HCT116 (cell line): ENCODE results near the gene MYPN. TPM values are rescaled to one million over a fixed set of nuclear protein-coding genes. Genes with fewer than 3 reads are reported as not detected.

Experiments used
- ATAC-seq: fragments of 200-7000 bp; cut with Tn5 transposase; 2 replicates; pipeline ENCODE4 v1.9.1; 2020; ENCODE audit warnings: mild to moderate bottlenecking, moderate library complexity
- BruUV-seq: library from RNA; stranded (reverse); fragments of 400-500 nt; replicated peaks from 2 replicates; lab custom pipeline; 2021; lab: Mats Ljungman, UMichigan
- CTCF ChIA-PET: fragments of 300-600 bp; sonication (Branson Sonifier 250); formaldehyde crosslinking; loops from one replicate; lab custom pipeline; 2021; ENCODE audit warnings: antibody characterized with exemption; lab: Charles Lee
- POLR2A ChIA-PET: fragments of 300-600, 350-600 bp; sonication (Branson Sonifier 250); formaldehyde crosslinking; loops from one replicate; lab custom pipeline; 2021; ENCODE audit warnings: antibody characterized with exemption; lab: Charles Lee
- RAD21 ChIA-PET, 2 experiments: fragments of 300-600 bp; sonication (Branson Sonifier 250); formaldehyde crosslinking; loops; one replicate each; lab custom pipeline; 2023; ENCODE audit warnings: low total read pairs in 2 of 2; ENCODE audit not compliant: uncharacterized antibody in 2 of 2, unreplicated experiment in 2 of 2, low non-redundant PET in 1 of 2; lab: Charles Lee
- DNase-seq: peaks from one replicate; pipeline ENCODE4 v3.0.0-alpha.2; 2010; ENCODE audit warnings: low read depth, low spot score
- H2AFZ ChIP-seq: fragments of 200-600 bp; shearing (Covaris generic), sonication (generic); 2 replicates; pipeline ENCODE4 v1.6.1; 2017; ENCODE audit warnings: low read depth, mixed run types, mixed read lengths, antibody characterized with exemption, low read length; ENCODE audit not compliant: poor library complexity, severe bottlenecking
- H3K27ac ChIP-seq: 2 replicates; pipeline ENCODE4 v1.5.1; 2012; ENCODE audit warnings: low read depth, low read length
- H3K27me3 ChIP-seq: fragments of 200-600 bp; sonication (generic); 2 replicates; pipeline ENCODE4 v1.6.1; 2016; ENCODE audit warnings: mixed run types, low read length, mixed read lengths; ENCODE audit not compliant: insufficient read depth
- H3K36me3 ChIP-seq, 2 experiments: fragments of 200-500 bp in 1 of 2; fragments of 200-600 bp in 1 of 2; sonication (Bioruptor generic) in 1 of 2; sonication (generic) in 1 of 2; 2 replicates each; pipeline versions ENCODE4 v1.5.1 to v1.6.1; 2014 to 2016; ENCODE audit warnings: low read length in 2 of 2, inconsistent platforms in 1 of 2, mixed read lengths in 1 of 2, mixed run types in 1 of 2; ENCODE audit not compliant: insufficient read depth in 2 of 2, control insufficient read depth in 1 of 2
- H3K4me1 ChIP-seq, 2 experiments: fragments of 200-600 bp in 1 of 2; sonication (generic) in 1 of 2; 2 replicates each; pipeline versions ENCODE4 v1.5.1 to v1.6.1; 2012 to 2017; ENCODE audit warnings: low read length in 2 of 2, inconsistent platforms in 1 of 2, mild to moderate bottlenecking in 1 of 2, mixed read lengths in 1 of 2, mixed run types in 1 of 2, moderate library complexity in 1 of 2; ENCODE audit not compliant: insufficient read depth in 2 of 2, control insufficient read depth in 1 of 2
- H3K4me2 ChIP-seq: fragments of 200-600 bp; sonication (generic); 2 replicates; pipeline ENCODE4 v1.6.1; 2017; ENCODE audit warnings: mixed run types, low read length, mixed read lengths
- H3K4me3 ChIP-seq, 2 experiments: fragments of 200-600 bp in 1 of 2; sonication (generic) in 1 of 2; replicated peaks in 1 of 2; 2 replicates each; pipeline ENCODE4 v1.5.1; 2011 to 2016; ENCODE audit warnings: low read length in 2 of 2, control low read depth in 1 of 2, low read depth in 1 of 2, mild to moderate bottlenecking in 1 of 2, mixed read lengths in 1 of 2, mixed run types in 1 of 2
- H3K79me2 ChIP-seq: fragments of 200-600 bp; sonication (generic); 2 replicates; pipeline ENCODE4 v1.6.1; 2017; ENCODE audit warnings: mild to moderate bottlenecking, mixed run types, low read length, moderate library complexity, mixed read lengths; ENCODE audit not compliant: insufficient read depth
- H3K9ac ChIP-seq: fragments of 200-600 bp; sonication (generic); 2 replicates; pipeline ENCODE4 v1.6.1; 2016; ENCODE audit warnings: low read length, mixed read lengths
- H3K9me2 ChIP-seq: fragments of 200-600 bp; sonication (generic), shearing (Covaris generic); 2 replicates; pipeline ENCODE4 v1.6.1; 2017; ENCODE audit warnings: mixed run types, mild to moderate bottlenecking, moderate library complexity; ENCODE audit not compliant: insufficient read depth
- H3K9me3 ChIP-seq, 2 experiments: fragments of 200-500 bp in 1 of 2; fragments of 200-600 bp in 1 of 2; sonication (Bioruptor generic) in 1 of 2; sonication (generic) in 1 of 2; 2 replicates each; pipeline ENCODE4 v1.6.1; 2014 to 2017; ENCODE audit warnings: low read length in 2 of 2, mixed read lengths in 2 of 2, inconsistent platforms in 1 of 2, low read depth in 1 of 2, mild to moderate bottlenecking in 1 of 2, mixed run types in 1 of 2, moderate library complexity in 1 of 2; ENCODE audit not compliant: control insufficient read depth in 1 of 2, insufficient read depth in 1 of 2
- H4K20me1 ChIP-seq: fragments of 200-600 bp; sonication (generic), shearing (Covaris generic); 2 replicates; pipeline ENCODE4 v1.6.1; 2017; ENCODE audit warnings: mixed run types, mild to moderate bottlenecking, moderate library complexity; ENCODE audit not compliant: insufficient read depth
- EZH2phosphoT487 ChIP-seq: fragments of 200-600 bp; IDR thresholded peaks from 2 replicates; pipeline ENCODE4 v1.6.1; 2018; ENCODE audit warnings: antibody characterized with exemption, borderline replicate concordance
- POLR2AphosphoS5 ChIP-seq: IDR thresholded peaks from 2 replicates; pipeline ENCODE4 v1.6.1; 2011; ENCODE audit warnings: mild to moderate bottlenecking, low read depth, low read length, moderate library complexity
- intact Hi-C: fragments of 100-400 bp; cut with micrococcal nuclease; formaldehyde crosslinking; loops from 2 replicates; pipeline ENCODE4 v1.10.0; 2022
- total RNA-seq: library from RNA; stranded (reverse); gene quantifications from one replicate; pipeline ENCODE4 v1.2.1, GENCODE V29; 2021; ENCODE audit not compliant: unreplicated experiment
- TF ChIP-seq, protein P1 (sequence below): IDR thresholded peaks from 2 replicates; pipeline ENCODE4 v1.6.1; 2011; ENCODE audit warnings: mild to moderate bottlenecking, low read length, moderate library complexity; ENCODE audit not compliant: insufficient replicate concordance; ENCODE audit errors: extremely low read depth
- TF ChIP-seq, protein P2 (sequence below): IDR thresholded peaks from 2 replicates; pipeline ENCODE4 v1.6.1; 2012

MYPN gene
- total RNA-seq, 1 experiment from 2014 or later: 0.34 TPM

DNA sequence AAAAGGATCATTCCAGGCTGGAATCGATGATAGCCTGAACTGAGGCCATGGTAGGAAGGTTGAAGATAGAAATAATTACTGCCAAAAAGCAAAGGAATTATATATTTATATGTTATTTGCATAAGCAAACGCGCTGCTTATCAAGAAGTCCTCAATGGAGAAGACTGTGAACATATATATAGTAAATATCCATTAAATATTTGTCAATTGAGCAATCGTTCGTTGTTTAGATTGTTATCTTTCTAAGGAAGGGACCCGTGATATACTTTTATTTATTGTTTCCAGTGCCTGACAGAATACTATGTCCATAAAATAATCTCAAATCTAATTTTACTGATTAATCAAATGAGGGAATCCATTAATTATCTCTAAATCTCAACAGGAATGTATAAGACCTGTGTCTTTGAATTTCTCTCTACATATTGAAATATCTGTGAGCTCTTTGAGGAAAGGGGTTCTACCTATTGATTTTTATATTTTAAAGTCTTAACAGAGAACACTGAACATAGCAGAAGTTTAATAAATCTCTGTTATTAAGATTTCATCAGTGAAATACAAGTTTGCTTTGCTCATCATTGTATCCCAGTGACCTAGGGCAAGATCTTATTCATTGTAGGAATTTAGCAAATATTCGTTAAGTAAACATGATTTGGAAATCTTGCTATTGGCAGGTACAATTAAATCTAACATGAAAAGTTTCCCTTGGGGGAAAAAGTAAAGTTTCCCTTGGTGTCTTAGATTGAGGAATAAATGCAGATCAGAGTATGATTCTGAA lies 22.2 kb upstream of the MYPN start:
- no peak overlapping the region for H3K4me3 ChIP-seq
- no TSS peak for BruUV-seq

More for the DNA sequence above, 22.2 kb upstream of the MYPN start:
- Histone ChIP-seq H3K9me3 (no peaks in the 10 kb centered on the region), H2AFZ (peak overlapping the region; percentile 85), H3K9me2 (no peaks in the 10 kb centered on the region), H3K27me3 (no peaks in the 10 kb centered on the region), H3K9ac (peak overlapping the region; percentile 40), H3K4me1 (peaks cover 11 to 57% of the 10 kb centered on the region in 2 experiments), H3K79me2 (no peaks in the 10 kb centered on the region), H4K20me1 (no peaks in the 10 kb centered on the region), H3K36me3 (no peaks in the 10 kb centered on the region), H3K4me2 (peak overlapping the region; percentile 56), H3K27ac (no peak overlapping the region)
- CTCF ChIA-PET: interaction anchor here (1.6 to 5.5 kb wide), 2 partner anchors 10 to 69 kb away, joined by 7 to 41 read pairs; no protein-coding TSS in a partner anchor
- TF ChIP-seq EZH2phosphoT487 (no peak), POLR2AphosphoS5 (no peak)
- TF ChIP-seq, protein P1, sequence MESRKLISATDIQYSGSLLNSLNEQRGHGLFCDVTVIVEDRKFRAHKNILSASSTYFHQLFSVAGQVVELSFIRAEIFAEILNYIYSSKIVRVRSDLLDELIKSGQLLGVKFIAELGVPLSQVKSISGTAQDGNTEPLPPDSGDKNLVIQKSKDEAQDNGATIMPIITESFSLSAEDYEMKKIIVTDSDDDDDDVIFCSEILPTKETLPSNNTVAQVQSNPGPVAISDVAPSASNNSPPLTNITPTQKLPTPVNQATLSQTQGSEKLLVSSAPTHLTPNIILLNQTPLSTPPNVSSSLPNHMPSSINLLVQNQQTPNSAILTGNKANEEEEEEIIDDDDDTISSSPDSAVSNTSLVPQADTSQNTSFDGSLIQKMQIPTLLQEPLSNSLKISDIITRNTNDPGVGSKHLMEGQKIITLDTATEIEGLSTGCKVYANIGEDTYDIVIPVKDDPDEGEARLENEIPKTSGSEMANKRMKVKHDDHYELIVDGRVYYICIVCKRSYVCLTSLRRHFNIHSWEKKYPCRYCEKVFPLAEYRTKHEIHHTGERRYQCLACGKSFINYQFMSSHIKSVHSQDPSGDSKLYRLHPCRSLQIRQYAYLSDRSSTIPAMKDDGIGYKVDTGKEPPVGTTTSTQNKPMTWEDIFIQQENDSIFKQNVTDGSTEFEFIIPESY: no peak
- TF ChIP-seq, protein P2, sequence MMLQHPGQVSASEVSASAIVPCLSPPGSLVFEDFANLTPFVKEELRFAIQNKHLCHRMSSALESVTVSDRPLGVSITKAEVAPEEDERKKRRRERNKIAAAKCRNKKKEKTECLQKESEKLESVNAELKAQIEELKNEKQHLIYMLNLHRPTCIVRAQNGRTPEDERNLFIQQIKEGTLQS: no peak
- DNase-seq (no peak), ATAC-seq (no peak)
- intact Hi-C loops: no loop called here
- POLR2A ChIA-PET: no interaction called here
- RAD21 ChIA-PET: no interaction called here
